DOHH2 (cell line): ENCODE data around the gene SLC9A8.

ENCODE experiments used
- EZH2phosphoT487 ChIP-seq: fragments of 200-600 bp; sonication (generic); IDR thresholded peaks from 2 replicates; pipeline ENCODE4 v1.6.1; 2017; ENCODE audit warnings: borderline replicate concordance, mild to moderate bottlenecking, antibody characterized with exemption, low read length, moderate library complexity, mixed read lengths
- TF ChIP-seq, protein P1 (sequence below): fragments of 200-600 bp; sonication (generic); IDR thresholded peaks from one replicate; pipeline ENCODE4 v1.5.1; 2014; ENCODE audit warnings: antibody characterized with exemption, mild to moderate bottlenecking, low read depth, low read length; ENCODE audit not compliant: poor library complexity, severe bottlenecking

DNA sequence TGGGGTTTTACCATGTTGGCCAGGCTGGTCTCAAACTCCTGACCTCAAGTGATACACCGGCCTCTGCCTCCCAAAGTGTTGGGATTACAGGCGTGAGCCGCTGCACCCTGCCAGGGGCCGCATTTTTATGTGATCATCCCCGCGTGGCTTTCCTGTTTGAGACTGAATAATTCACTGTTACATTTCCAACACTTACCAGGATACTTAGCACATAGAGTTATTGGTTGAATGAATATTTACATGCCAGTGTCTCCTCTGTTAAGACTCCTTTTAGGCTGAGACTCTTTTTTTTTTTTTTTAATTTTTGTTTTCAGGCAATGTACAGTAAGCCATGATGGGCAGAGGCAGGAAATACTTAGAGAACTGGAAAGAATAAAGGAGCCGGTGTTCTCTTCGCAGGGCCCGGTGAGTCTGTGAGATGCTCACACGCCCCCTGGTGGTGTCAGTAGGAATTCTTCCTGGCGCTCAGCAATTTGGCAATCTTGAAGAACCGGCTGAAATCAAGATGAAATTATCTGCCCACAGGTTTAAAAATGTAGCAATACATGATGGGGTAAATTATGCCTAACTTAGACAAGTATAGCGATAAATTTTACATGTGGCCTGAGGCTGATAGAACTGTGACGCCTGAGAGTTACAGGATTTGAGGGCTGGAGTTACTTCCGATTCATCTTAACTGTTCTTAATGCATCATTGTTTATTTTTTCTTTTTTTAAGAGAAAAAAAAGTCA, 115.9 kb downstream of the SLC9A8 start:
- TF ChIP-seq, protein P1, sequence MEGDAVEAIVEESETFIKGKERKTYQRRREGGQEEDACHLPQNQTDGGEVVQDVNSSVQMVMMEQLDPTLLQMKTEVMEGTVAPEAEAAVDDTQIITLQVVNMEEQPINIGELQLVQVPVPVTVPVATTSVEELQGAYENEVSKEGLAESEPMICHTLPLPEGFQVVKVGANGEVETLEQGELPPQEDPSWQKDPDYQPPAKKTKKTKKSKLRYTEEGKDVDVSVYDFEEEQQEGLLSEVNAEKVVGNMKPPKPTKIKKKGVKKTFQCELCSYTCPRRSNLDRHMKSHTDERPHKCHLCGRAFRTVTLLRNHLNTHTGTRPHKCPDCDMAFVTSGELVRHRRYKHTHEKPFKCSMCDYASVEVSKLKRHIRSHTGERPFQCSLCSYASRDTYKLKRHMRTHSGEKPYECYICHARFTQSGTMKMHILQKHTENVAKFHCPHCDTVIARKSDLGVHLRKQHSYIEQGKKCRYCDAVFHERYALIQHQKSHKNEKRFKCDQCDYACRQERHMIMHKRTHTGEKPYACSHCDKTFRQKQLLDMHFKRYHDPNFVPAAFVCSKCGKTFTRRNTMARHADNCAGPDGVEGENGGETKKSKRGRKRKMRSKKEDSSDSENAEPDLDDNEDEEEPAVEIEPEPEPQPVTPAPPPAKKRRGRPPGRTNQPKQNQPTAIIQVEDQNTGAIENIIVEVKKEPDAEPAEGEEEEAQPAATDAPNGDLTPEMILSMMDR = peak; percentile 93
- TF ChIP-seq EZH2phosphoT487 = no peak
